ENCODE results near the gene MALSU1.

DNA sequence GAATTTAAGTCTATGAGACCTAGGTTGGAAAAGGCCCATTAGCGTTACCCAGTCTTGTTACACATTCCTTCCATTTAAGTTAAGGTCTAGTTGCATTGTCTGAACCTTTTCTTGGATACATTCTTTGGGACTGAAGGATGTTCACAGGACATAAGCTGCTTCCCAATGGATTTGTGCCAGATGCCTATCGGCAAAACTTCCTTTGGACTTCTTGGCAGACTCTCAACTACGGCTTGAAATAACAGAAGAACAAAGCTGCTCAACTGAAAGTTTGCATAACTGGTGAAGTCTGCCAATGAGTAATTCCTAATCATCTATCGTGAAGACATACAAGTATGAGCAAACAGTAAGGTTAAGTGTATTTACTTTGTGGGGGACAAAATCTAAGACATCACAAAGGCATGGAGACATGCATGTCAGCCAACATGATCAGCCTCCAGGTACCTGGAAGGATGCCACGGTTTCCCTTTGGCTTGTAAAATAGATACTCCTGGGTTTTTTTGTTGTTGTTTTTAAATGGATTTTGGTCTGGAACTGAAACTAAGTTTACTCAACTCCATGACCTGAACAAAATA lies 35.4 kb downstream of the MALSU1 start:
- TF ChIP-seq CTCF (IDR thresholded peaks at IDR 0.05) (no peak), POLR2AphosphoS5 (IDR thresholded peaks at IDR 0.05) (peak; percentile 28), POLR2A (IDR thresholded peaks at IDR 0.05) (no peak)

Data from gastroesophageal sphincter (tissue), 3 donors.